HG03342 (cell line): ENCODE data around the gene CLEC19A.
"Not testable (repeated sequence)": the region's sequence is repeated elsewhere in the genome, so short reads cannot be mapped to it uniquely, and the experiment has no call there.

Experiments
- ATAC-seq: cut with Tn5 transposase; IDR thresholded peaks from one replicate; pipeline ENCODE4 v1.9.1; 2021; ENCODE audit warnings: mild to moderate bottlenecking, moderate library complexity; ENCODE audit not compliant: unreplicated experiment

Gene CLEC19A

GRCh38 chr16:19321186-19321585 lies 35.7 kb downstream of the CLEC19A start:
- ATAC-seq = not testable (repeated sequence)

DNA sequence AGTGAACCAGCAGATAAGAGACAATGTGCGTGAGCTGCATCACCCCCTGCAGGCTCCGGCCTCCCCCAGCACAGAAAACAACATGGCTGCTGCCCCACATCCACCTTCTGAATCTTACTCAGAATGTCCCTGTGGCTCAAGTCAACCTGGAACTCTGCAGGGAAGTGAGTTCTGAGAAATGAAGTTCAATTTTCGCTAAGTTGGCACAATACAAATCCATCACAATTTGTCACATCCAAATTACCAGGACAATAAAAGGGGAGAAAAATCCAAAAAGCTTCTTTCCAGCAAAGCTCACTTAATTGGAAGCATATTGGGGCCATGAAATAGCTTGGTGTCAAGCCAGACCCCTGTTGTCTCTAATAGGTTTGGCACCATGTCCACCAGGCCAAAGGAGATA lies 38.1 kb downstream of the CLEC19A start:
- ATAC-seq = no peak

- no peak for ATAC-seq
Measured at GRCh38 chr16:19328364-19328763, 42.8 kb downstream of the CLEC19A start.

- ATAC-seq = no peak
Measured at GRCh38 chr16:19329932-19330331, 44.4 kb downstream of the CLEC19A start.

DNA sequence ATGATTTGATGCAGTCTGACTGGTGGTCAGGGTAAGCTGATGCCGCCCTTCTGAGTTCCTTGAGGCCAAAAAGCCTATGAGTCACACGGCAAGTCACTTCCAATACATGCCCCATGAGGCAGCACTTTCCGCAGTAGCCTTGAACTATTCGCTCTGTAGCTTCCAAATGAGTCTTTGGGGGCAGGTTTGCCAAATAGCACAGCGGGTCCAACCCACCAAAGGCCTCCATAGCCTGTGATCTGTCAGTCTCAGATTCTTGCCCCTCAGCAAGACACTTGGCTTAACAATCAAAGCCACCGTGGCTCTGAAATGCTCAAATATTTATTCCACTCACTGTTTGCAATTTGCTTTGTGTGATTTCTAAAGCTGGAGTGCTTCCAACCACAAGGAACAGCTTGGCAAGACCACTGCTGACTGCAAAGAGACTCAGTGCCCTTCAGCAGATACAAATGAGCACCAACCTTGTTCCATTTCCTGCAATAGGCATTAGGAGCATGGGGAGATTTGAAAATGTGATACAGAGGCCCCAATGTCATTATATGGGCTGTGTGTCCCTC lies 45.4 kb downstream of the CLEC19A start:
- no peak for ATAC-seq

DNA sequence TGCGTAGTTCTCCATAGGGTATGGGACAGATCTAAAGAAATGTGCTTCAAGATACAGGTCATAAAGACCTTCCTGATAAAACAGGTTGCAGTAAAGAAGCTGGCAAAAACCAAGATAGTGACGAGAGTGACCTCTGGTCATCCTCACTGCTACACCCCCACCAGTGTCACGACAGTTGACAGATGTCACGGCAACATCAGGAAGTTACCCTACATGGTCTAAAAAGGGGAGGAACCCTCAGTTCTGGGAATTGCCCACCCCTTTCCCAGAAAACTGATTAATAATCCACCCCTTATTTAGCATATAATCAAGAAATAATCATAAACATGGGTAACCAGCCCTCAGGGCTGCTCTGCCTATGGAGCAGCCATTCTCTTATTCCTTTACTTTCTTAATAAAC lies 46.3 kb downstream of the CLEC19A start:
- no peak for ATAC-seq

DNA sequence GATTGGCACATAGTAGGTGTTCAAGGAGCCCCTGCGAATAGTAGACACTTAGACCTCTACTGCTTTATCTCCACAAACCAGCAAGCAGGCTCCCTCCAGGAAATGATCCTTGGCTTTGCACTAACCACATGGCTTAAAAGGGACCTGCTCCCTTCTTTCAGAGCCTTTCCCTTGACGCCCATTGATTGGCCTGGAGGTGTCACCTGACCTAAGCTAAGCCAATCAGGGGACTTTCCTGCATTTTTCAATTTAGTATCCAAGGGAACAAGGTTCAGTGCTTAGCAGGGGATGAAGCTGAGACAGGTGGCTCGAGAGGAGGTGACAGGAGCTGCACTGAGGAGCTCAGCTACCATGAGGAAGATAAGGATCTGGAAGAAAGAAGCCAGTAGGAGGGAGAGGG lies 52.8 kb downstream of the CLEC19A start:
- ATAC-seq = no peak

GRCh38 chr16:19344224-19344801 lies 58.8 kb downstream of the CLEC19A start:
- no peak for ATAC-seq

DNA sequence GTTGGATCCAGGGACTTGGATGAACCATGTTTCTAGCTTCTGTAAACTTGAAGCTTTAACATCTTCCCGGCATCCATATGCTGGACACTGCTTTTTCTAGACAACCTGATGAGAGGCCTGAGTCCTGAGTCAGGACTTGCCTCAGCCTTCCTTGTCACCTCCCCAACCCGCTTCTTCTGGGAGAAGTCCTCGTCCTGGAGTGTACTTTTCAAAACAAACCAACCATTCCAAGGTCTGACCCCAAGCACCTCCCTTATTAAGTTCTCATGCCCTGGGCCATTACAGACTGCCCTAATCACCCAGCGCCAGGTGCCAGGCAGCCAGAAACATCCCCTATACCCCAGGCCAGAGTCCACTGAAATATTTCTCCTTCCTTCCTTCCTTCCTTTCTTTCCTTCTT lies 59.4 kb downstream of the CLEC19A start:
- no peak for ATAC-seq

DNA sequence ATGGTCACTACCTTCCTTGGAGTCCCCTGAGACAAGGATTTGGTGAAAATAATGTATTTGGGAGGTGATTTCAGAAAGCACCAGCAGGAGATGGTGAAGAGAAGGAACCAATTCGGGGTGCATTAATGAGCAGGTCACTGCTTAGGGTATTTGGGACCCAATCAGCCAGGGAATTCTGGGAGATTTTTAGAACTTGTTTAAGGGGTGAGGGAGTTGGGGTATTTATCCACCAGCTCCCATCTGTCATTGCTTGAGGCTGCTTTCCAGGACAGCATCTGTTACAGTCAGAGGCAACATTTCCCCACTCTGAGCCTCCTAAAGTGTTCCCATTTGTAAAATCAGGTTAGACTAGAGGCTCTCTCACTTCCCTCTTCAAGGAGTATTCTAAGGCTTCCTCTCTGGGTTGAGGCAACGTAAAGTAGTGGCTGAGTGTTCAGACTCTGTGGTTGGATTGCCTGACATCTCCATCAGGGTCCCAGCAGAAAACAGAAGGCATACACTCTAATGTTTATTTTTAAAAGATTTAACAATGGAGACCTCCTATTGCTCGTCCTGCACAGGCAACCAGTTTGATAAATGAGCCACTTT lies 60.9 kb downstream of the CLEC19A start:
- ATAC-seq = no peak

DNA sequence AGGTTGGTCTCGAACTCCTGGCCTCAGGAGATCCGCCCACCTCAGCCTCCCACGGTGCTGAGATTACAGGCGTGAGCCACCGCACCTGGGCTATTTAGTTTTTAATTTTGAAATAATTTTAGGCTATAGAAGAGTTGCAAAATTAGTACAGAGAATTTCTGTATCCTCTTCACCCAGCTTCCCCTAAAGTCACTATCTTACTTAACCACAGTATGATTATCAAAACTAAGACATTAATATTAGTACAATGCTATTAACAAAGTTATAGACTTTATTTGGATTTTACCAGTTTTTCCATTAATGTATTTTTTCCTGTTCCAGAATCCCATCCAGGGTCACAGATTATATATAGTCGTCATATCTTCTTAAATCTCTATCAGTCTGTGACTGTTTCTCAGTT lies 62.6 kb downstream of the CLEC19A start:
- ATAC-seq = no peak

GRCh38 chr16:19348578-19349315 lies 63.2 kb downstream of the CLEC19A start:
- ATAC-seq = no peak

GRCh38 chr16:19354371-19354770 lies 68.8 kb downstream of the CLEC19A start:
- no peak for ATAC-seq

DNA sequence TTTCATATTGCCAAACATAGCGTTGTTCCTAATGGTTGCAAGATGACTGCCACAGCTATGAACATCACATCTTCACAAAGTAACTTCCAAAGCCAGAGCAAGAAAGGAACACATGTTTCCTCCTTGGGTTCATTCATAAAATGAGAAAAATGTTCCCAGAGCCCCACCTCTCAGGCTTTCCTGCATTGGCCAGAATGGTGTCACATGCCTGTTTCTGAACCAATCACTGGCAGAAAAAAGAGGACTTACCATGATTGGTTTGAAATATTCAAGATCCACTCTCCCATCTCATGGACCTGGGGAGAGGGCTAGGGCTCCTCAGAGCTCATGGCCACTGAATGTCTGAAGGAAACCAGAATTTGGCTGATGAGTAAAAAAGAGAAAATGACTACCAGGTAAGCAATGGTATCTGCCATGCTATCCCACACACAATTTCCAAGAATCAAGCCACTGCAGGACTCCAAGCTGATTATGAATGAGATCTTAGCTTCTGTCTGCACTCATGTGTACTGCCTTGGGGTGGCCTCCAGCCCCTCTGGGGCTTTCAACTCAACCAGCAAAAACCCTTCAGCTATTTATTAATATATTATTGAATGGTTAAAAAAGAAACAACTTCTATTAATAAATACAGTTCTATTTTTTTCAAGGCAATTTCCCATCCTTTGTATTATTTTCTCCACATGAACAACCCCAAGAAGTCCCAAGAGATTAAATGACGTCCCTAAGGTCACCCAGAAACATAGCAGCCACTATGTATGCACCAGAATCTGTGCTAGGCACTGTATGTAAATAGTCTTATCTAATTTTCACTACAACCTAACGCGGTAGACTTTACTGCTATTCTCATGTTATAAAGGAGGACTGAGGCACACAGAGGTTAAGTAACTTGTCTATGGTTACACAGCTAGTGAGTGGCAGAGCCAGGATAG lies 70.8 kb downstream of the CLEC19A start:
- no peak for ATAC-seq

GRCh38 chr16:19359556-19359955 lies 74.0 kb downstream of the CLEC19A start:
- ATAC-seq = no peak
